Tongue (tissue), 2 donors: ENCODE data around the gene KMT2B. TPM values are rescaled to one million over a fixed set of nuclear protein-coding genes. Genes with fewer than 3 reads are reported as not detected.
"Not testable (repeated sequence)": the region's sequence is repeated elsewhere in the genome, so short reads cannot be mapped to it uniquely, and the experiment has no call there.

ENCODE experiments used
- DNase-seq: peaks from one replicate; pipeline ENCODE4 v3.0.0-alpha.2; 2015
- total RNA-seq: library from RNA; depleted of rRNA; stranded (reverse); fragments of >200 nt; gene quantifications from one replicate; pipeline ENCODE4 v1.2.3, GENCODE V29; 2014

Gene KMT2B
- total RNA-seq, 1 donor from 2014 or later, result 13.1 TPM

DNA sequence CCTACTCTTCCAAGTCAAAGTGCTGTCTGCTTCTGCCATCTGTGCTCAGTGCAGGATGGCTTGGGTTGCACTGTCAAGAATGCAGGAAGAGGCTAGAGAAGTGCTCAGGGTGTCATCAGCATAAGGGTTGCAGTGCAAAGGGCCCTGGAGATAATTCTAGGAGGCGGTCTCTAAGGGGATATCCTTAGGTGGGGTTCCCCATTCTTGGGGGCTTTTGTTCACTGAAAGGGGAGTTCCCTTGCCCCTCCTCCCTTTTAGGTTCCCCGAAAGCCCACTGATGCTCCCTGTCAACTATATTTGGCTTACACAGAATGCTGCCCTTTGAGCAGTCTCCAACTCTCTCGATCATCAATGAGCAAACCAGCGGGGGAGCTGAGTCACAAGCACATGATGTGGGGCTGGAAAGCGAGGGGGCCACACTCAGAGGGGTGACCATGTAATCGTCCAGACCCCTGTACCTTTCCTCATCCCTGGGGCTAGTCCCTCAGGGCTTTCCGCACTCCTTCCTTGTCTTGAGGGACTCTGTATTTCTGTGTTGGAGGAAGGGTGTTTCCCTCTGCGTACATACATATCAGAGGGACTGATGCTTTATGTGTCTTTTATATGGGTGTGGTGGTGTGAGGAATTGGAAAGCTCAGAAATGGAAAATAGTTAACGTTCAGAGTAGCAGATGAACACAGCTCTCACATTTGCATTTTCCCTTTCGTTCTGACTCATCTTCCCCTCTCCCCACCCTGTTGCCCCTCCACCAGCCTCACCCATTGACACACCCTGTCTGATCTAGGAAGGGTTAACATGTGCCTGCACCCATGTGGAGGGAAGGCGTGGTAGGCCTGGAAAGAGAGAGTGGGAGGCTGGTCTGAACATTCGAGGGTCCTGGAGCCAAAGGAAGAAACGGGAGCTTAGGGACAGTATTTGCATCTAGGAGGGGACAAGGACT, 6.7 kb upstream of the KMT2B start:
- no peak for DNase-seq

- DNase-seq, result no peak
These were observed 5.0 kb upstream of the KMT2B start for GRCh38 chr19:35712567-35713505.

DNA sequence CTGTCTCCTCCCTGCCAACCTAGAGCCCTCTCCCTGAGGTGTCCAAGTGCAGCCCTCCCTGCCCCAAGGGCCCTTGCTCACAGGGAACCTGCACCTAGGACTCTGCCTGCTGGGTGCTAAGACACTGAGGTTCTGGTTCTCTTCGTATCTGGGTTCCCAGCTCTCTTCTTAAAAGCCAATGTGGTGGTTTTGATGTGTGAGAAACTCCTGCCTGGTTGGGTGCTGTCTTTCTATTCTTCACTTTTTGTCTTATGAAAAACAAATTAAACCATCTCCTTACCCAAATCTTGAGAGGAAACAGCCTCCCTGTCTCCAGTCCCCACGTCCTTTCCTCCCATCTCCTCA, 4.3 kb upstream of the KMT2B start:
- DNase-seq, result no peak

DNA sequence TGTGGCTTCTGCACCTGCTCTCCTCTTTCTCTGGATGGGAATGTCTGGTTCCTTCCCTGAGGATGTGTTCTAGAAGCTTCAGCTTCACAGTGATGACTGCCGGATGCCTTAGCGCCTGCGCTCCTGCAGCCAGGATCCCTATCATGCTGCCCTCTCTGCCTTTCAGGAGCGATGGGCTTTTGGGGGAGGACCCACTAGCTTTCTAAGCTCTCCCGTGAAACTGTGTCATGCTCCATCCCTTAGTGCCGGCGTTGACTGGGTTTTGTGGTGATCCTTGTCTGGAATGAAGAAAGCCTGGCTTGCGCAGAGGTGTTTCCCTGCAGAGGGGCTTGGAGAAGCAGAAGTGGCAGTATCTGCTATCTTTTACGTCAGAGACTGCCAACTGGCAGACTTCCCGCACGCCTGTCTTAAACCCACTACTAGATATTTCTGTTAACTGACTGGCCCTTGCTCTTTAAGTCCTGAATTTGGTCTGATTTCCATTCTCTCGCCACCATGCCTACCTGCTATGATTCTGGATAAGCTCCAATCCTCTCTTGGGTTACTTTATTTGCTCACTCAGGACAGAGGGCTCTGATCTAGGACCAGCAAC, 3.8 kb upstream of the KMT2B start:
- no peak for DNase-seq

- DNase-seq, result no peak
These were observed 3.0 kb upstream of the KMT2B start for GRCh38 chr19:35714601-35715354.

GRCh38 chr19:35715355-35715809, 2.4 kb upstream of the KMT2B start:
- DNase-seq, result no peak

GRCh38 chr19:35715981-35716800, 1.6 kb upstream of the KMT2B start:
- peak; percentile 63 for DNase-seq

DNA sequence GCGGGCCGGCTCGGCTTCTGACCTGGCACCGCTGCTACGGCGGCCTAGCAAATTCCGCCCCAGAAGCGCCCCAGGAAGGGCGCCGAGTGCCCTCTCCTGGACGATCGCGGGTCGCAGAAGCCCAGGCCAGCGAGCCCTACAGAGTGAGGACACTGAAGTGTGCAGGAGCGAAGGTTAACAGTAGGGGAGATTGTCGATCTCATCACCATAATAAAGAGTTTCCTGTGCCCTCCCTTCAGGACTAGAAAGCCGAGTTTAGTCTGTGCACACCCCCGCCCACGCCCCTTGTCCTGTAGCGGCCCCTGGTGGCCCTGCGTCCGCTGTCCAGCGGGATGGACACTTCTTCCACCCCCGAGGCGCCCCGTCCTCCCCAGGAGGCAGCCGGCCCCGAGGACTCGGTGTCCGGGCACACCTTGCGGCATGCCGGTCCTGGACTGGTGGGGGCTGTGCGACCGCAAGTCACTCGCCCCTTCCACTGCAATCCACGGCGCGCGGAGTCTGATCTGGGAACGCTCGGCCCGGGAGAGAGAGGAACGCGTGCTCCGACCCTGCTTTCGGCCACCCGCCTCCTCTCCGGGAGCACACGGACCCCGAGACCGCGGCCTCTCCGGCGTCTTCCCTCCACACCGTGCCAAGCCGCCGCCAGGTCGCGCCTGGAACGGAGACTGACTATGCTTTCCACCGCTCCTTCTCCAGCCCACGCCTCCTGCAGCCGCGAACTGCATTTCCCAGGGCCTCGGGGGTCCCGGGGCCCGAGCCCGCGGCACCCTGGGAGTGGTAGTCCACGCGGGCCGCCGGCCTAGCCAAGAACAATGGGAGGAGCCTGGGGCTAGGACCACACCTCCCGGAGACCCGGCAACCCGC, 770 bp upstream of the KMT2B start:
- DNase-seq, result peak; percentile 91

DNA sequence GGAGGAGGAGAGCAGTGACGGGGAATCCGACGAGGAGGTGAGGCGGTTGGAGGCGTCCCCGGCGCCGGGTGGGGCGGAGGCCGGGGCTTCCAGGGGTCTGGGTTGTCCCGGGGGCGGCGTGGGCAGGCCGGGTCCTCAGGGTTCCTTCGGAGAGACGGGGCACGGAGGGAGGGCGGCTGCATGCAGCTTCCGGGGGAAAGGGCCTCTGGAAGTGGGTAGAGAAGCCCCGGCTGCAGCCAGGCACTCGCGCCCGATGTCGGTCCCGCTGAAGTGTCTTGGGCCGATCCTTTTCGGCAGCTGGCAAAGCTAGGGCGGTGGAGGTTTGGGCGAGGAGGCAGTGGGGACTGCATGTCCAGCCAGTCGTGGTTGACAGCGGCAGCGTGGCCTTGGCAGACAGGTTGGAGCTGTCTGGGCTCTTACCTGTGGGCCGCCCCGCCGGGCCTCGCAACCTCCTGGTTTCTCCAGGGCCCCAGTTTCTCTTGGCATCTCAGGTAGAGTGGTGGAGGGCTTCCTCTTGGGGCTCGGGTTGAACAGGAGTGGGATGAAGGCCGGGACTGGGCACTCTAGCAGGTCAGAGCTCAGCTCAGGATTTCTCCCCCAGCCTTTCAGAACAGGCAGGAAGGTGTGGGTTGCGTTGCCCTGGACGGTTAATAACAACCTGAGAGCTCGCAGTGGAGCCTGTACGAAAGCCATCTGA, 690 bp downstream of the KMT2B start:
- DNase-seq, result peak; percentile 38

DNA sequence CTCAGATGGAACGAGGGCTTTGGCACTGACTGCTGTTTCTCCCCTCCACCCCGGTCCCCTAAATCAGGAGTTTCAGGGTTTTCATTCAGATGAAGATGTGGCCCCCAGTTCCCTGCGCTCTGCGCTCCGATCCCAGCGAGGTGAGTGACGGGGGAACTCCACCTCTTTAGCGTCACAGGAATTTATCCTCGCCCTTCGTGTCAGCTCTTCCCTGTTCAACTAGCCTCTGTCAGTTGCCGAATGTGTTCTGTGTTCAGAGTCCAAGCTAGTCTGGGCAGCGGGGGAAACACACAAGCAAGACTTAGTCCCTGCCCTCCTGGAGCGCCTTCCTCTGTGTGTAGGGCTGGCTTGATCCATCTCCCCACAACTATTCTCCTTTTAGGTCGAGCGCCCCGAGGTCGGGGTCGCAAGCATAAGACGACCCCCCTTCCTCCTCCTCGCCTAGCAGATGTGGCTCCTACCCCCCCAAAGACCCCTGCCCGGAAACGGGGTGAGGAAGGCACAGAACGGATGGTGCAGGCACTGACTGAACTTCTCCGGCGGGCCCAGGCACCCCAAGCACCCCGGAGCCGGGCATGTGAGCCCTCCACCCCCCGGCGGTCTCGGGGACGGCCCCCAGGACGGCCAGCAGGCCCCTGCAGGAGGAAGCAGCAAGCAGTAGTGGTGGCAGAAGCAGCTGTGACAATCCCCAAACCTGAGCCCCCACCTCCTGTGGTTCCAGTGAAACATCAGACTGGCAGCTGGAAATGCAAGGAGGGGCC, 1.8 kb downstream of the KMT2B start:
- no peak for DNase-seq

- DNase-seq, result no peak
These were observed 2.3 kb downstream of the KMT2B start for GRCh38 chr19:35720163-35720524.

- no peak for DNase-seq
These were observed 2.8 kb downstream of the KMT2B start for GRCh38 chr19:35720648-35721047.

- DNase-seq, result no peak
These were observed 3.6 kb downstream of the KMT2B start for GRCh38 chr19:35721374-35721773.

- DNase-seq, result no peak
These were observed 4.7 kb downstream of the KMT2B start for GRCh38 chr19:35722461-35722860.

DNA sequence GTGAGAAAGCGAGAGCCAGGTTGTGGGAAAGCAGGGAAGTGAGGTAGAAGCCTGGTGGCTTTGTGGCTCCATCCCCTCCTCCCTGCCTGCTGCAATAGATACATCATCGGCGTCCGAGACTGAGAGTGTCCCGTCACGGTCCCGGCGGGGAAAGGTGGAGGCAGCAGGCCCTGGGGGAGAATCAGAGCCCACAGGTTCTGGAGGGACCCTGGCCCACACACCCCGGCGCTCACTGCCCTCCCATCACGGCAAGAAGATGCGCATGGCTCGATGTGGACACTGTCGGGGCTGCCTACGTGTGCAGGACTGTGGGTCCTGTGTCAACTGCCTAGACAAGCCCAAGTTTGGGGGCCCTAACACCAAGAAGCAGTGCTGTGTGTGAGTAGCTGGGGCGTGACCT, 5.1 kb downstream of the KMT2B start:
- no peak for DNase-seq

GRCh38 chr19:35723671-35724070, 5.9 kb downstream of the KMT2B start:
- DNase-seq, result no peak

DNA sequence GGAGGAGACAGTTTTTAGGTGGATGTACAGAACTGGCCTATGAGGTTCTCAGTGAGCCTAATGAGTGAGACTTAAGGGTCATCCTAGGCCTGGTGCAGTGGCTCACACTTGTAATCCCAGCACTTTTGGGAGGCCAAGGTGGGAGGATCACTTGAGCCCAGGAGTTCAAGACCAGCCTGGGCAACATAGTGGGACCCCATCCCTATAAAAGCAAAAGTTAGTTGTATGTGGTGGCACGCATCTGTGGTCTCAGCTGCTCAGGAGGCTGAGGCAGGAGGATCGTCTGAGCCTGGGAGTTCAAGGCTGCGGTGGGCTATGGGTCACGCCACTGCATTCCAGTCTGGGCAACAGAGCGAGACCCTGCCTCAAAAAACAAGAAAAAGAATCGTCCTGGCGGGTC, 6.3 kb downstream of the KMT2B start:
- not testable (repeated sequence) for DNase-seq

DNA sequence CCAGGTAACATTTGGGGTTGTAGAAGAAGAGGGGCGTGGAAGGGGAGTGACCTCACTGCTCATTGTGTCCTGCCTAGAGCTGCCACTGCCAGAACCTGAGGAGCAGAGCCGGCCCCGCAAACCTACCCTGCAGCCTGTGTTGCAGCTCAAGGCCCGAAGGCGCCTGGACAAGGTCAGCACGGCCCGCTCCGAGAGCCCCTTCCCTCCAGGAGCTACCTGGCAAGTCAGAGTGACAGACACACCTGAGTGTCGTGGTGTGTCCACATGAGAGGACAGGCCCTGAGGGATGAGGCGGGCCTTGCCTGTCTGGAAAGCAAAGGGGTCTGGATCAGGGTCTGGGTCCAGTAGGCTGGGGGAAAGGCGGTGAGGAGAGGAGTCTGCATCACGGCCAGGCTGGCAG, 6.8 kb downstream of the KMT2B start:
- DNase-seq, result no peak
